Spinal cord (tissue), 10 donors: ENCODE data around the gene SH2B3. TPM values are rescaled to one million over a fixed set of nuclear protein-coding genes. Genes with fewer than 3 reads are reported as not detected.
A peak's percentile ranks its signal among the peaks of the same experiment; 100 is the strongest.

Source experiments
- DNase-seq, 6 donors: peaks; one replicate each; pipeline versions ENCODE4 v3.0.0 to v3.0.0-alpha.2; 2013 to 2015; ENCODE audit warnings: low spot score in 6 of 6, low read depth in 4 of 6
- H3K27ac ChIP-seq: one replicate; pipeline ENCODE4 v1.5.1; 2013; ENCODE audit warnings: low read depth, low read length, control low read depth
- H3K27me3 ChIP-seq: one replicate; pipeline ENCODE4 v1.6.1; 2013; ENCODE audit warnings: low read length; ENCODE audit not compliant: control insufficient read depth, insufficient read depth
- H3K36me3 ChIP-seq: one replicate; pipeline ENCODE4 v1.6.1; 2013; ENCODE audit warnings: low read length; ENCODE audit not compliant: control insufficient read depth, insufficient read depth
- H3K4me1 ChIP-seq: one replicate; pipeline ENCODE4 v1.6.1; 2013; ENCODE audit warnings: low read length; ENCODE audit not compliant: control insufficient read depth, insufficient read depth
- H3K4me3 ChIP-seq: one replicate; pipeline ENCODE4 v1.5.1; 2013; ENCODE audit warnings: low read depth, low read length, control low read depth
- H3K9me3 ChIP-seq: one replicate; pipeline ENCODE4 v1.6.1; 2013; ENCODE audit warnings: low read length; ENCODE audit not compliant: control insufficient read depth, insufficient read depth
- WGBS: methylation state at CpG from one replicate; pipeline ENCODE4 v1.1.5; 2013; ENCODE audit warnings: missing lambda C conversion rate; ENCODE audit not compliant: insufficient coverage; 5-methylcytosine and 5-hydroxymethylcytosine counted together
- polyA plus RNA-seq, 2 donors: library from polyadenylated mRNA; unstranded; fragments of 120-200 nt; gene quantifications; one replicate each; pipeline ENCODE4 v1.2.1, GENCODE V29; 2013; ENCODE audit not compliant: insufficient read length in 2 of 2
- total RNA-seq, 2 donors: library from RNA; depleted of rRNA in 1 of 2; stranded (reverse); fragments of 120-200 nt in 1 of 2; fragments of >200 nt in 1 of 2; gene quantifications; one replicate each; pipeline versions ENCODE4 v1.2.3 to v1.2.4, GENCODE V29; 2013 to 2014
- donor health status: healthy.

The SH2B3 gene
- total and polyA plus RNA-seq, 4 donors, result 8.0 to 13.7 (median 11.3) TPM

DNA sequence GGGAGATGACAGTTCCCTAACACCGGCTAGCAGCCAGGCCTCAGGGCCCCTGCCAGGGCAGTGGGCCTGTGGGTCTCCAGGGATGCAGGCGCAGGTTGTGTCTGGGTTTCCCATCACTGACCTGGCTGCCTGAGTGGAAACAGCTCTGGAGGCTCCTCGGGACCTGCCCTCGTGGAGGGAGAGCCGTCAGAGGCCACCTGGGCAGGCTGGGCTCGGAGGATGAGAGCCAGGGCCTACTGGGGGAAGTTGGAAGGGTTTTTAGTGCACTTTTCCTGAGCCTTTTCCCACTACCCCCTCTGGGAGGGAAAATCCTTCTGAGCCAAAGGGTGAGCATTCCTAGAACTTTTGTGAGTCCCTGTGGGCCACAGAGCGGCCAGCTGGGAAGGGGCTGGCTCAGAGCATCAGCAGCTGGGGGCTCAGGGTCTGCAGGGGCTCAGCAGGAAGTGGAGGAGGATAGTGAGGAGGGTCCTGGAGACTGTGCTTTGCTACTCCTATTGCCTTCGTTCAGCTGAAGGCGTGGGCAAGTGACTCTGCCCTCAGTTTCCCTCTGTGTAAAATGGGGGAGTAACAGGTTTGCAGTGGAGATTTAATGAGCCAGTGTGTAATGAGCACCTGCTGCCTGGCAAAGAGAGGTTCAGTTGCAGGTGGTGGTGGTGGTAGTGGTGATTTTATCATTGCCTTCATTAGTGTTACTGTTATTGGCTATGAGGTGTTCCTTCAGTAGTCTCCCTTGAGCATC, 1.8 kb downstream of the SH2B3 start:
- Histone ChIP-seq H3K4me3 (peak overlapping the region; percentile 79), H3K9me3 (no peaks in the 10 kb centered on the region), H3K4me1 (peaks cover 81% of the 10 kb centered on the region), H3K27ac (no peak overlapping the region), H3K27me3 (no peaks in the 10 kb centered on the region), H3K36me3 (peaks cover 6% of the 10 kb centered on the region)
- no peak for DNase-seq
- WGBS, result 67% methylated on average over 8 of the region's 9 CpGs

DNA sequence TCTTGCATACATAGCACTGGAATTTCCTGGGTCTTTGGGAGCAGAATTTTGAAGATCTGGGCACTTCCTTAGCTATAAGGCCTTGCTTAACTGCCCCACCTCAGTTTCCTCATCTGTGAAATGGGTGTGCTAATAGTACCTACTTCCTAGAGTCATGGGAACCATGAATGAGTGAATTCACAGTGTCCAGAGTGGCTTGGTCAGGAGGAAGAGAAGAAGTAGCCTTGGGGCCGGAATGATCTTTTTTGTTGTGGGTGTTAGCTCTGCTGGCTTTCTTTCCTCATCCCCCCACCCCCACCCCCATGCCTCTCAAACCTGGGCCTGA, 2.4 kb downstream of the SH2B3 start:
- H3K27ac ChIP-seq, result no peak overlapping the region
- no peaks in the 10 kb centered on the region for H3K9me3 ChIP-seq
- H3K4me3 ChIP-seq, result no peak overlapping the region
- peaks cover 6% of the 10 kb centered on the region for H3K36me3 ChIP-seq
- H3K27me3 ChIP-seq, result no peaks in the 10 kb centered on the region
- H3K4me1 ChIP-seq, result peaks cover 81% of the 10 kb centered on the region
- DNase-seq, result no peak
- WGBS, result no CpG with 5 or more reads among the region's 1 CpG

DNA sequence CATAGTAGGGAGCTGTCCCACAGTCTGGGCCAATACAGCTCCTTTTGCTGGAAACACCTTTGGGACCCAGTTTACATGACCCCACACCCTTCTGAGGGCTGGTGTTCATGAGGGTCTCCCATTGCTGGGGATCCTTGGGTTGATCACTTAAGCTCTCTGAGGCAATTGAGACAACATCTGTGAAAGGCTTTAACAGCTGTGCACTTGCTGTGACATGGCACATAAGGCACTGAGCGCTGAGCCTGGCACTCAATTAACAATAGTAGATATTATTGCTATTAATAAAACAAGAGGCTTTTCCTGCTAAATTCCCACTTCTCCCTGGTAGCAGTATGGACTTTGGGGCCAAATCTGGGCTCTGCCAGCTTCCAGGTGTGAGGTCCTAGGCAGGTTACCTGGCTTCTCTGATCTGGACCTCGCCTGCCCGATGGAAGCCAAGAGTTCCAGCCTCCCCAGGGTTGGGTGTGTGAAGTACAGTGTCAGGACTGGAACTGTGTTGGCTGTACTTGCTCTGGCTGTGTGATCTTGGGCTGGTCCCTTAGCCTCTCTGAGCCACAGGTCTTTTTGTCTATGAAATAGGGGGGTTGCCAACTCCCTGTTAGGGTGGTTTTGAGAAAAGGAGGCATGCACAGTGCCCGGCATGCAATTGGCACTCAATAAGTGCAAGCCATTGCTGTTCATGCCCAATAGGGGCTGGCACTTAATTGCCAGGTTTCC, 3.1 kb downstream of the SH2B3 start:
- Histone ChIP-seq H3K4me1 (peaks cover 80% of the 10 kb centered on the region), H3K4me3 (no peak overlapping the region), H3K27ac (peak overlapping the region; percentile 52), H3K9me3 (no peaks in the 10 kb centered on the region), H3K36me3 (peaks cover 6% of the 10 kb centered on the region), H3K27me3 (no peaks in the 10 kb centered on the region)
- DNase-seq, result no peak
- 88% methylated on average over 3 of the region's 4 CpGs for WGBS

DNA sequence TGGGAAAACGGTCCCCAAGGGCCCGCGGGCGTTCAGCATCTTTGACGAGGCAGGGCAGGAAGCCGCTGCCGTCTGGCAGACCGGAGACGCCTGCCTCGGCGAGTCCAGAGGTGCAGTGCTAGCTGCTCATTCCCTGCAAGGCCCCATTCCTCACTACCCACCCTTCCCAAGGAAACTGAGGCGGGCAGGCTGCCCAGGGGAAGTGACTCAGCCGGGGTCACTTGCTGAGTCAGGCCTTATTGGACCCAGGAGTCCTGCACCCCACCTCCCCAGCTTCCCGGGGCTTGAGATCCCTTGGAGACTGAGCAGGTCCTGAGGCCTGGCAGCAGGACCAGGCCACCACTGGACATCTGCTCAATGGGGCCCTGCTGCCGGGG, 3.7 kb downstream of the SH2B3 start:
- Histone ChIP-seq H3K27me3 (no peaks in the 10 kb centered on the region), H3K9me3 (no peaks in the 10 kb centered on the region), H3K27ac (peak overlapping the region; percentile 52), H3K4me3 (no peak overlapping the region), H3K4me1 (peaks cover 84% of the 10 kb centered on the region), H3K36me3 (peaks cover 6% of the 10 kb centered on the region)
- DNase-seq, result no peak
- WGBS, result 77% methylated on average over 11 of the region's 15 CpGs

DNA sequence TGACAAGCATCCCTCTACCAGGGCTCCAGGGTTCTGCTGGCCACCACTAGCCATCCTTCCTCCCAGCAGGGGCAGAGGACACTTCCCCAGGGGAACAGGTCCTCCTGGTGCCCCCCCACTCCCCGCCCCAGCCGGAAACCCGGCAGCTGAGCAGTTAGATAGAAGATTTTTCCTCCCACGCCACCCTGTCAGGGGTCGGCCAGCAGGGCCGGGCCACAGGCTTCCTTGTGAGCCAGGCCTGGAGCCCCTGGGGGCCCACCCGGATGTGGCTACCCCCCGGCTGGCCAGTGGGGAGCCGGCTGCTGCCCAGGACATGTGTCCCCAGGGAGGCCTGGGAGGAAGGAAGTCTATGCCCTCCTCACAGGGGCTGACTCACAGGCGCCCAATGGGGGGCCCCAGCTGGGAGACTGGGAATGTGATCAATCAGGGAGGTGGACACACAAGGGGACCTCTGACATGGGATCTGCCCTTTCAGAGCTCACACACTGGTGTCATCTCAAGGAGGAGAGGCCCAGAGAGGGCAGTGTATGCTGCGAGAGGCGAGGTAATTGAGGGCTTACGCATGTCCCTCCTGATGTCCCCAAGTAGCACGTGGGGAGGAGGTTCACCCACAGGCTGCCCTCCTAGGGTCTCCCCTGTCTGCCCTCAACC, 4.2 kb downstream of the SH2B3 start:
- WGBS, result 52% methylated on average over 14 of the region's 14 CpGs
- Histone ChIP-seq H3K27ac (no peak overlapping the region), H3K4me1 (peaks cover 81% of the 10 kb centered on the region), H3K36me3 (peaks cover 6% of the 10 kb centered on the region), H3K9me3 (no peaks in the 10 kb centered on the region), H3K4me3 (no peak overlapping the region), H3K27me3 (no peaks in the 10 kb centered on the region)
- no peak for DNase-seq

DNA sequence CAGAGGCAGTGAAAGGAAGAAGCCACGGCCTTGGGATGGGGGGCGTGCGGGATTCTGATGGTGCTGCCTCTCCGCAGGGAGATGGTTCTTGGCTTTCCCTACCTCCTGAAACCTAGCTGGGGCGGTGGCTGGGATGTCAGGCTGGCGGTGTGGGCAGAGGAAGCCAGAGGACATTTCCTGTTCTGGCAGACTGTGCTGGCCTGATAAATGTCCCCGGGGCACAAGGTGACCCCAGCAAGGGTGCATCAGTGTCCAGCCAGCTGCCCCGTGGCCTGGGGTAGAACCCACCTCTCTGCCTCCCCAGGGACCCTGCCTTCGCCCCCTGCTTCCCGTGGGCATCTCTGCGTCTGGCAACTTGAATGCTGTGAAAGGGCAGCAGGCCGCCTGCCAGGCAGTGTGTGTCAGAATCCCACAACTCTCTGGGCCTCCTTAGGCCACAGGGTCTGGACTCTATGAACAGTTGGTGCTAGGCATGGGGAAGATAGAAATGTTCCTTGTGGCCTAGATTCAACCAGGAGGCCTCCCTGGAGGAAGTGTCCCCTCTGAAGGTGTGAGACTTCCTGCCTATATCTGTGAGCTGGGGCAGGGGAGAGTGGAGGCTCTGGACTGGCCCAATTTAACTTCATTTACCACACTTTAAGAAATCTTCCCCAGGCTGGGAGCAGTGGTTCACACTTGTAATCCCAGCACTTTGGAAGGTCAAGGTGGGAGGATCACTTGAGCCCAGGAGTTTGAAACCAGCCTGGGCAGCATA, 4.9 kb downstream of the SH2B3 start:
- no peaks in the 10 kb centered on the region for H3K27me3 ChIP-seq
- no peak overlapping the region for H3K27ac ChIP-seq
- DNase-seq, result no peak
- peaks cover 74% of the 10 kb centered on the region for H3K4me1 ChIP-seq
- H3K9me3 ChIP-seq, result no peaks in the 10 kb centered on the region
- H3K36me3 ChIP-seq, result peaks cover 6% of the 10 kb centered on the region
- no peak overlapping the region for H3K4me3 ChIP-seq
- WGBS, result 66% methylated on average over 7 of the region's 12 CpGs

DNA sequence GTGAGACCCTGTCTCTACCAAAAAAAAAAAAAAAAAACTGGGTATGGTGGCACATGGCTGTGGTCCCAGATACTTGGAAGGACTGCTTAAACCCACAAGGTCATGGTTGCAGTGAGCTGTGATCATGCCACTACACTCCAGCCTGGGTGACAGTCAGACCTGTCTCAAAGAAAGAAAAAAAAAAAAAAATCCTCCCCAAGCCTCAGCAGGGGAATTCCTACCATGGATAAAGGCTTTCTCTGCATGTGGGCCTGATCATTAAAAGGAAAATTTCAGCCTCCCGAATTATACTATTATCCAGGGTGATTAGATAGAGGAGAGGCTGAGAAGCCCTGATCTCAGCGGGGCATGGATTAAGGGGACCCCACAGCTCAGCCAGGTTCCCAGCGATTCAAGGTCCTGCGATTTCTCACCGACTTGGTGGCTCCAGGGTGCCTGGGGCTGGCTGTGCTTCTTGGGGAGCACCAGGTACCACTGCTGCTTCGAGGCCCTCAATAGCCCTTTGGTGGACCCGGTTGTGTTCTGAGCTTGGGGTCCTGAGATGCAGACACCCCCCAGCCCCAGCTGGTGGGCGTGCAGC, 5.6 kb downstream of the SH2B3 start:
- DNase-seq, result no peak
- Histone ChIP-seq H3K27ac (peak overlapping the region; percentile 67), H3K9me3 (no peaks in the 10 kb centered on the region), H3K36me3 (peaks cover 6% of the 10 kb centered on the region), H3K4me3 (no peak overlapping the region), H3K27me3 (no peaks in the 10 kb centered on the region), H3K4me1 (peaks cover 71% of the 10 kb centered on the region)
- 82% methylated on average over 7 of the region's 8 CpGs for WGBS

DNA sequence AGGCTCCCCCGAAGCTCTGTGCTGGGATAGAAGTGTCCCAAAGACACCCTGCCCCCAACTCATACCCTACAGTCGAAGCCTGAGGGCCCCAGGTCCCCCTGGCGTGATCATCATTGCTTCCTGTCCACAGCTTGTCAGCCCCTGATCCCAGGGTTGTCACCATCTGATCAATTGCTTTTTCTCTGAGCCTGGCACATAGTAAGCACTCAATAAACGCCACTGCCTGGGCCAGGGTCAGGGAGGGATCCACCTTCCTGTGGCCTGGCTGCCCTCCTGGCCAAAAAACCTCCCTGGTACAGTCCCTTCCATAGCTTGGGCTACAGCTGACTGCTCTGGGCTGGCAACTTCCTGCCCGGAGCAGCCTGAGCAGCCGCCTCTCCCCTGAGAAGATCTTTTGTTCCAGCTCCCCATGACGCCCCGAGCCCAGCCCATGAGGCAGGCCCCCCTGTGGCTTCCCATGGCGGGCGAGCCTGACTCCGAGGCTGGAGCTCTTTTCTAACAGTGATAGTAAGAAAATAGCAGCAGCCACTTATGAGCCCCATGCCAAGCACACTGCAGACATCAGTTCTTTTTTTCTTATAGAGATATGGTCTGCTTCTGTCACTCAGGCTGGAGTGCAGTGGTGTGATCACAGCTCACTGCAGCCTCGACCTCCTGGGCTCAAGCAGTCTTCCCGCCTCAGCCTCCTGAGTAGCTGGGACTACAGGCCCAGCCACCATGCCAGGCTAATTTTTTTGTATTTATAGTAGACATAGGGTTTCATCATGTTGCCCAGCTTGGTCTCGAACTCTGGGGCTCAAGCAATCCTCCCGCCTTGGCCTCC, 6.5 kb downstream of the SH2B3 start:
- Histone ChIP-seq H3K27me3 (no peaks in the 10 kb centered on the region), H3K9me3 (no peaks in the 10 kb centered on the region), H3K27ac (peak overlapping the region; percentile 67), H3K4me3 (no peak overlapping the region), H3K4me1 (peaks cover 62% of the 10 kb centered on the region), H3K36me3 (peaks cover 6% of the 10 kb centered on the region)
- WGBS, result 45% methylated on average over 10 of the region's 15 CpGs
- DNase-seq, result peak in 1 of 6 donors; percentile 47
